Lower leg skin (tissue), 3 donors: Measurements from ENCODE around the gene MUC5AC.

Experiments
- CTCF ChIP-seq, 3 donors: fragments of 450-650 bp; IDR thresholded peaks; one replicate each; pipeline ENCODE4 v1.5.1; 2016; ENCODE audit warnings: antibody characterized with exemption in 3 of 3, mild to moderate bottlenecking in 3 of 3, moderate library complexity in 2 of 3
- POLR2A ChIP-seq, 2 donors: fragments of 450-650 bp; IDR thresholded peaks; one replicate each; pipeline ENCODE4 v1.6.1; 2016 to 2017; ENCODE audit warnings: antibody characterized with exemption in 2 of 2, mild to moderate bottlenecking in 1 of 2, moderate library complexity in 1 of 2

DNA sequence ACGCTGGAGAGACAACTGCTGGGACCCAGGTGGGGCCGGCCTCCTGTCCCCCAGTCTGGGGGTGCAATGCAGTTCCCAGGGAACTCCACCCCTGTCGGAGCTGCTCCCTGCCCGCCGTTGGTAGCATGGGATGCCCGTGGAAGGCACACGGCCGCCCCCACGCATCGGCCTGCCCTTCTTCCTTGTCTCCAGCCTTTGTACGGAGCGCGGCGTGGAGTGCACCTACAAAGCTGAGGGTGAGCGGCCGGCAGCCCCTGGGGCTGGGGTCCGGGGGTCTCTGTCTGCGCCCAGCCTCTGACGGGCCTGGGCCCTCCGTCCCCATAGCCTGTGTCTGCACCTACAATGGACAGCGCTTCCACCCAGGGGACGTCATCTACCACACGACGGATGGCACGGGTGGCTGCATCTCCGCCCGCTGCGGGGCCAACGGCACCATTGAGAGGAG lies 23.2 kb downstream of the MUC5AC start:
- TF ChIP-seq CTCF (IDR thresholded peaks at IDR 0.05), result no peak
- TF ChIP-seq POLR2A (IDR thresholded peaks at IDR 0.05), result no peak
